ENCODE measurements around the gene SPHKAP. TPM values are rescaled to one million over a fixed set of nuclear protein-coding genes. Genes with fewer than 3 reads are reported as not detected.

SPHKAP gene
- total and polyA plus RNA-seq, 9 donors, result 0.34 to 26.4 (median 0.99) TPM

- no peaks in the 10 kb centered on the region for H3K9me3 ChIP-seq
- DNase-seq, result no peak
- WGBS, 3 donors, result 64 to 78% (median 74%) methylated on average over 5 of the region's 5 CpGs
- intact Hi-C loops (cut with DNase I), result no loop called here
- no peaks in the 10 kb centered on the region for H3K36me3 ChIP-seq
- TF ChIP-seq CTCF (IDR thresholded peaks at IDR 0.05) (no peak), EP300 (IDR thresholded peaks at IDR 0.05) (no peak), POLR2A (IDR thresholded peaks at IDR 0.05) (no peak)
- H3K4me1 ChIP-seq (ENCODE audit: insufficient read depth), result no peaks in the 10 kb centered on the region
- H3K27ac ChIP-seq, result no peak overlapping the region
- H3K4me3 ChIP-seq, result no peak overlapping the region
- H3K27me3 ChIP-seq, result no peaks in the 10 kb centered on the region
Observed at GRCh38 chr2:228066126-228066798, 115.2 kb downstream of the SPHKAP start.

DNA sequence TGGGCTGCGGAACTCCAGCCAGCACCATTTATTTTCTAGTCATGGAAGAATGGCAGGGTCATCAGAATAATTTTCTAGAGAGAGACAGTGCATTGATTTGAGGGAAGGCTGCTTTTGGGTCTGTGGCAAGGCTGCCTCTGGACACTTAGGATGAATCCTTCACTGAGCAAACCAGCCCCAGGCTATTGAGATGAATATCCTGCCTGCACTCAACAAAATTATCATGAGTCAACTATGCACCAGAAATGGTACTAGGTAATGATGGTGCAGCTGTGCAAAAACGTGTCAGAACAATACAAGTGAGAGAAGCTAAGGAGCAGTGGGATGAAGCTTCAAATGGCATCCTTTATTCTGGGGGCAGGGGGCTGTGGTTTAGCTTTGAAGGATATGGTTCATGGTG, 115.8 kb downstream of the SPHKAP start:
- DNase-seq, result no peak
- no peaks in the 10 kb centered on the region for H3K9me3 ChIP-seq
- intact Hi-C loops (cut with DNase I), result no loop called here
- TF ChIP-seq POLR2A (IDR thresholded peaks at IDR 0.05) (no peak), EP300 (IDR thresholded peaks at IDR 0.05) (no peak), CTCF (IDR thresholded peaks at IDR 0.05) (no peak)
- no peaks in the 10 kb centered on the region for H3K27me3 ChIP-seq
- H3K36me3 ChIP-seq, result no peaks in the 10 kb centered on the region
- H3K4me1 ChIP-seq (ENCODE audit: insufficient read depth), result no peaks in the 10 kb centered on the region
- WGBS, 3 donors, result 74 to 75% (median 75%) methylated on average over 2 of the region's 2 CpGs
- no peak overlapping the region for H3K27ac ChIP-seq
- H3K4me3 ChIP-seq, result no peak overlapping the region

GRCh38 chr2:228064796-228065315, 116.6 kb downstream of the SPHKAP start:
- intact Hi-C loops (cut with DNase I), result no loop called here
- no peaks in the 10 kb centered on the region for H3K4me1 ChIP-seq (ENCODE audit: insufficient read depth)
- no peaks in the 10 kb centered on the region for H3K27me3 ChIP-seq
- no peak overlapping the region for H3K27ac ChIP-seq
- no peak for TF ChIP-seq POLR2A (IDR thresholded peaks at IDR 0.05)
- no peak for TF ChIP-seq CTCF (IDR thresholded peaks at IDR 0.05)
- no peak for TF ChIP-seq EP300 (IDR thresholded peaks at IDR 0.05)
- no peaks in the 10 kb centered on the region for H3K9me3 ChIP-seq
- no peaks in the 10 kb centered on the region for H3K36me3 ChIP-seq
- DNase-seq, result no peak
- no peak overlapping the region for H3K4me3 ChIP-seq

- H3K4me3 ChIP-seq, result no peak overlapping the region
- no peak overlapping the region for H3K27ac ChIP-seq
- intact Hi-C loops (cut with DNase I), result no loop called here
- DNase-seq, result no peak
- no peaks in the 10 kb centered on the region for H3K4me1 ChIP-seq (ENCODE audit: insufficient read depth)
- no peaks in the 10 kb centered on the region for H3K36me3 ChIP-seq
- TF ChIP-seq POLR2A (IDR thresholded peaks at IDR 0.05), result no peak
- TF ChIP-seq EP300 (IDR thresholded peaks at IDR 0.05), result no peak
- no peak for TF ChIP-seq CTCF (IDR thresholded peaks at IDR 0.05)
- no peaks in the 10 kb centered on the region for H3K27me3 ChIP-seq
- H3K9me3 ChIP-seq, result no peaks in the 10 kb centered on the region
- WGBS, 3 donors, result 9 to 32% (median 10%) methylated on average over 4 of the region's 4 CpGs
Observed at GRCh38 chr2:228064024-228064423, 117.5 kb downstream of the SPHKAP start.
